ENCODE results near the gene SFT2D1.

Gene SFT2D1

DNA sequence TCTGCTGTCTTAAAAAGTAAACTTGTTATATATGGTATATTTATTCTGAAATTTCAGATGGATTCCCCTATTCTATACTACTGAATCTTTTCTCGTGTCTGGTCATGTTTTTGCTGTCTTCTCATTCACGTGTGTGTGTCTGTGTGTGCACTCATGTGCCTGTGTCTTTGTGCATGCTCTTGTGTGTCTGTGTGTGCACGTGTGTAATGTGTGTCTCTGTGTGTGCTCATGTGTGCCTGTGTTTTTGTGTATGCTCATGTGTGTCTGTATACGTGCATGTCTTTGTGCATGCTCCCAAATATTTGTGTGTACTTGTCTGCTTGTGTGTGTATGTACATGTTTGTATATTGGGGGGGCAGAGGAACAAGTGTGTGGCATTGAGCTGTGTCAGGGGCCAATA is 68.2 kb downstream of the SFT2D1 start:
- in situ Hi-C loops (cut with MboI; ENCODE audit: low pct_unique_long_range_greater_than_20kb, low sequenced_read_pairs, unreplicated experiment), result no loop called here
- DNase-seq (ENCODE audit: low spot score), result no peak
- TF ChIP-seq, protein P1, sequence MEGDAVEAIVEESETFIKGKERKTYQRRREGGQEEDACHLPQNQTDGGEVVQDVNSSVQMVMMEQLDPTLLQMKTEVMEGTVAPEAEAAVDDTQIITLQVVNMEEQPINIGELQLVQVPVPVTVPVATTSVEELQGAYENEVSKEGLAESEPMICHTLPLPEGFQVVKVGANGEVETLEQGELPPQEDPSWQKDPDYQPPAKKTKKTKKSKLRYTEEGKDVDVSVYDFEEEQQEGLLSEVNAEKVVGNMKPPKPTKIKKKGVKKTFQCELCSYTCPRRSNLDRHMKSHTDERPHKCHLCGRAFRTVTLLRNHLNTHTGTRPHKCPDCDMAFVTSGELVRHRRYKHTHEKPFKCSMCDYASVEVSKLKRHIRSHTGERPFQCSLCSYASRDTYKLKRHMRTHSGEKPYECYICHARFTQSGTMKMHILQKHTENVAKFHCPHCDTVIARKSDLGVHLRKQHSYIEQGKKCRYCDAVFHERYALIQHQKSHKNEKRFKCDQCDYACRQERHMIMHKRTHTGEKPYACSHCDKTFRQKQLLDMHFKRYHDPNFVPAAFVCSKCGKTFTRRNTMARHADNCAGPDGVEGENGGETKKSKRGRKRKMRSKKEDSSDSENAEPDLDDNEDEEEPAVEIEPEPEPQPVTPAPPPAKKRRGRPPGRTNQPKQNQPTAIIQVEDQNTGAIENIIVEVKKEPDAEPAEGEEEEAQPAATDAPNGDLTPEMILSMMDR (IDR thresholded peaks at IDR 0.05; ENCODE audit: extremely low read depth, insufficient read depth, missing control alignments), result no peak

DNA sequence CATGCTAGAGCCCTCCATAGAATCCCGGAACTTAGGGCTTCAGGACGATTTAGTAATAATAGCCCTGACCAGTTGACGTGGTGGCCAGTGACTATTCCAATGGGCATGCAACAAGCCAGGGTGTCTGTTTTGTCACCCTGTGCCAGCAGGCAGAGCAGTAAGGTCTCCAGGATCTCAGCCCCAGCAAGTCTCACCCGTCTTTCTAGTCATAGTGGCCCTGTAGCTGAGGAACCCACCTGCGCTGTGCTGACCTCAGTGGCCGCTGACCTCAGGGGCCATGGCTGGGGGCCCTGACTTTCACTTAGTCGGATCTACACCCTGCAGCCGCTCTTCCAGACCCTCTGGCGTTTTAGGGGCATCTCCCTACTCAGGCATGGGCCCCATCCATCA is 71.0 kb downstream of the SFT2D1 start:
- TF ChIP-seq, protein P1 (IDR thresholded peaks at IDR 0.05; ENCODE audit: extremely low read depth, insufficient read depth, missing control alignments), result no peak
- DNase-seq (ENCODE audit: low spot score), result no peak
- in situ Hi-C loops (cut with MboI; ENCODE audit: low pct_unique_long_range_greater_than_20kb, low sequenced_read_pairs, unreplicated experiment), result no loop called here

DNA sequence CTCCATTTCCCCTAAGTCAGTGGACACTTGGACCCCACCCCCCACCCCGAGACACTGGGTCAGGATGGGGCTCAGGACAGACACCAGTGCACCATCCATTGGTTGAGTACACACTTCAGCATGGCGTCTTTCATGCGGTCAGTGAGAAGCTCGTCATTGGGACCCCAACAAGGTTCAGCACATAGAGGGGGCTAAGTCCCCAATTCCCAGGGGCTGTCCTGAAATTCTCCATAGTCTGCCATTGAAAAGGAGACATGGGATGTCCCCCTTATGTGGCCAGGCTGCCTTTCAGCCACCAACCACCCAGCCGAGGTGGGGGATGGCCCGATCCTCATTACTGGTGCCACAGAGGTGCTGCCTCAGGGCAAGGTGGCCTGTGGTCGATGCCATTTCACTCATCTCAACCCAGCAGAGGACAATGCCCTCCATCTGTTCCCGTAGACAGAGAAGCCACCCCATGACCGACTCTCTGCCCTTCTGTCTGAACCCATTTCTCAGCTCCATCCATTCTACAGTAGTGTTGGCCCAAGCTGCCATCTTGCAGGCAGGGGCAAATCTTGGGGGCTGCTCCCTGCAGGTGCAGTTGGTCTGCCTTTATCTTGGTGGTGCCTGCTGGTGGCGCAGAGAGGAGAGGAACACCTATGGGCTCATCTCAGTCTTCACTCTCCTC is 71.5 kb downstream of the SFT2D1 start:
- in situ Hi-C loops (cut with MboI; ENCODE audit: low pct_unique_long_range_greater_than_20kb, low sequenced_read_pairs, unreplicated experiment), result no loop called here
- DNase-seq (ENCODE audit: low spot score), result no peak
- TF ChIP-seq, protein P1 (IDR thresholded peaks at IDR 0.05; ENCODE audit: extremely low read depth, insufficient read depth, missing control alignments), result no peak

Measured in GM13977 (cell line).